DND-41 (cell line): ENCODE results near the gene BRCA2.
A peak's percentile ranks its signal among the peaks of the same experiment; 100 is the strongest.

ENCODE experiments used
- ATAC-seq: fragments of 200-7000 bp; cut with Tn5 transposase; 3 replicates; pipeline ENCODE4 v1.9.1; 2021; ENCODE audit warnings: low read depth; ENCODE audit not compliant: insufficient read depth
- DNase-seq: peaks from one replicate; pipeline ENCODE4 v3.0.0-alpha.2; 2020
- H2AFZ ChIP-seq: 2 replicates; pipeline ENCODE4 v1.6.0; 2012; ENCODE audit warnings: low read depth, low read length
- H3K27ac ChIP-seq: 2 replicates; pipeline ENCODE4 v1.5.1; 2012; ENCODE audit warnings: low read length, inconsistent platforms
- H3K27me3 ChIP-seq: fragments of 200-600 bp; sonication (generic); 2 replicates; pipeline ENCODE4 v1.6.0; 2012; ENCODE audit warnings: low read length, mild to moderate bottlenecking, inconsistent platforms; ENCODE audit not compliant: insufficient read depth, poor library complexity
- H3K36me3 ChIP-seq: 2 replicates; pipeline ENCODE4 v1.5.1; 2012; ENCODE audit warnings: low read length, inconsistent platforms; ENCODE audit not compliant: insufficient read depth
- H3K4me1 ChIP-seq: 2 replicates; pipeline ENCODE4 v1.5.1; 2012; ENCODE audit warnings: mild to moderate bottlenecking, low read length; ENCODE audit not compliant: insufficient read depth
- H3K4me2 ChIP-seq: 2 replicates; pipeline ENCODE4 v1.6.0; 2012; ENCODE audit warnings: mild to moderate bottlenecking, moderate library complexity, low read length, inconsistent platforms; ENCODE audit not compliant: insufficient read depth
- H3K4me3 ChIP-seq, 2 experiments: fragments of 200-600 bp in 1 of 2; shearing (Covaris generic) in 1 of 2; 2 replicates each; pipeline ENCODE4 v1.5.1; 2012 to 2016; ENCODE audit warnings: inconsistent platforms in 2 of 2, low read length in 2 of 2, mild to moderate bottlenecking in 2 of 2, low read depth in 1 of 2, moderate library complexity in 1 of 2
- H3K79me2 ChIP-seq: 2 replicates; pipeline ENCODE4 v1.6.0; 2012; ENCODE audit warnings: low read length, inconsistent platforms; ENCODE audit not compliant: insufficient read depth
- H3K9ac ChIP-seq: 2 replicates; pipeline ENCODE4 v1.6.0; 2012; ENCODE audit warnings: low read depth, mild to moderate bottlenecking, inconsistent platforms, low read length, moderate library complexity
- H3K9me3 ChIP-seq: 2 replicates; pipeline ENCODE4 v1.5.1; 2012; ENCODE audit warnings: low read length, moderate library complexity, mild to moderate bottlenecking, inconsistent platforms; ENCODE audit not compliant: insufficient read depth, severe bottlenecking
- H4K20me1 ChIP-seq: 2 replicates; pipeline ENCODE4 v1.6.0; 2012; ENCODE audit warnings: low read length; ENCODE audit not compliant: insufficient read depth
- EZH2 ChIP-seq: IDR thresholded peaks from 3 replicates; pipeline ENCODE4 v1.6.1; 2012; ENCODE audit warnings: borderline replicate concordance, low read depth, mild to moderate bottlenecking, moderate library complexity, low read length, inconsistent platforms; ENCODE audit not compliant: severe bottlenecking
- TF ChIP-seq, protein P1 (sequence below): IDR thresholded peaks from 2 replicates; pipeline ENCODE4 v1.5.1; 2012; ENCODE audit warnings: borderline replicate concordance, low read length, moderate library complexity, mild to moderate bottlenecking; ENCODE audit not compliant: poor library complexity, severe bottlenecking; ENCODE audit errors: extremely low read depth

Gene BRCA2

DNA sequence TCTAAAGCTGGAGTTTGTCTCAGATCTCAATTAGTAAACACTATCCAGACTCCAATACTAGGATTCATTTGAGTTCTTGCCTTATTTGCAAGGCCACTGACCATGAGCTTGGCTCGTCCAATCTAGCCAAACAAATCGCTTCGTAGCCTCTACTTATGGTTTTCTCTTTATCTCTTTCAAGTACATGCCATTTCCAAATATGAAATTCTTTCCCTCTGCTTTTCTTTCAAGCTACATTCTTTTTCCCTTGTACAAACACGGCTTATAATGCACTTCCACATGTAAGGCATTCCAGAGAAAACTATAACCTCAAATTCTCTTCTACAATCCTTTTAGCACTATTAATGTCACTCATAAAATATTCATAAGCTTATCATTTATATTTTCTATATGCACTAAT, 123.6 kb downstream of the BRCA2 start:
- H3K27me3 ChIP-seq, result no peaks in the 10 kb centered on the region
- no peaks in the 10 kb centered on the region for H4K20me1 ChIP-seq
- ATAC-seq (no peak), DNase-seq (no peak)
- H3K9me3 ChIP-seq, result no peaks in the 10 kb centered on the region
- no peaks in the 10 kb centered on the region for H3K36me3 ChIP-seq
- H3K4me3 ChIP-seq, result no peak overlapping the region
- no peak overlapping the region for H3K27ac ChIP-seq
- no peak overlapping the region for H2AFZ ChIP-seq
- H3K4me1 ChIP-seq, result no peaks in the 10 kb centered on the region
- no peak overlapping the region for H3K9ac ChIP-seq
- H3K79me2 ChIP-seq, result no peaks in the 10 kb centered on the region
- no peak overlapping the region for H3K4me2 ChIP-seq
- TF ChIP-seq, protein P1, sequence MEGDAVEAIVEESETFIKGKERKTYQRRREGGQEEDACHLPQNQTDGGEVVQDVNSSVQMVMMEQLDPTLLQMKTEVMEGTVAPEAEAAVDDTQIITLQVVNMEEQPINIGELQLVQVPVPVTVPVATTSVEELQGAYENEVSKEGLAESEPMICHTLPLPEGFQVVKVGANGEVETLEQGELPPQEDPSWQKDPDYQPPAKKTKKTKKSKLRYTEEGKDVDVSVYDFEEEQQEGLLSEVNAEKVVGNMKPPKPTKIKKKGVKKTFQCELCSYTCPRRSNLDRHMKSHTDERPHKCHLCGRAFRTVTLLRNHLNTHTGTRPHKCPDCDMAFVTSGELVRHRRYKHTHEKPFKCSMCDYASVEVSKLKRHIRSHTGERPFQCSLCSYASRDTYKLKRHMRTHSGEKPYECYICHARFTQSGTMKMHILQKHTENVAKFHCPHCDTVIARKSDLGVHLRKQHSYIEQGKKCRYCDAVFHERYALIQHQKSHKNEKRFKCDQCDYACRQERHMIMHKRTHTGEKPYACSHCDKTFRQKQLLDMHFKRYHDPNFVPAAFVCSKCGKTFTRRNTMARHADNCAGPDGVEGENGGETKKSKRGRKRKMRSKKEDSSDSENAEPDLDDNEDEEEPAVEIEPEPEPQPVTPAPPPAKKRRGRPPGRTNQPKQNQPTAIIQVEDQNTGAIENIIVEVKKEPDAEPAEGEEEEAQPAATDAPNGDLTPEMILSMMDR, result no peak
- TF ChIP-seq EZH2, result no peak

DNA sequence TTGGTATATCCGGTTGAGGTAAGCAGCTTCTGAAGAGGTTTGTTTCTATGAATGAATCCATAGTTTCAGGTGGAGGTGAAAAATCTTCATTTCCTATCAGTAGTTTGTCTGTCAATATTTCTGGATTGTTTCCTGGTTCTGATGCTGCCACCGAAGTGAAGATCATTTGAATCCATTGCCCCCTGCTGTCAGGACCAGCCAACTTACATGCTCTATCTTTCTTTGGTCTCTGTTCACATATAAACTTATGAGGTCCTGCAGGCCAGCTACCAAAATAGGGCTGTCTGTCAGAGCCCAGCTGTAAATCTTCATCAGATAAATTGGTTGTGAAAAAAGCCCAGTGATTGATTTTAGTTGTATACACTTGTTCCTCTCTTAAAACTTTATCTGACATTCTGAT, 127.8 kb downstream of the BRCA2 start:
- Histone ChIP-seq H3K27me3 (no peaks in the 10 kb centered on the region), H3K9ac (no peak overlapping the region), H4K20me1 (no peaks in the 10 kb centered on the region), H3K4me3 (no peak overlapping the region), H3K79me2 (no peaks in the 10 kb centered on the region), H3K4me1 (no peaks in the 10 kb centered on the region), H3K36me3 (no peaks in the 10 kb centered on the region), H3K9me3 (no peaks in the 10 kb centered on the region), H3K27ac (no peak overlapping the region), H3K4me2 (no peak overlapping the region), H2AFZ (no peak overlapping the region)
- ATAC-seq, result peak; percentile 74; the same call in 2 of the 3 replicates
- DNase-seq, result peak; percentile 37
- no peak for TF ChIP-seq EZH2
- TF ChIP-seq, protein P1, result peak; percentile 68

DNA sequence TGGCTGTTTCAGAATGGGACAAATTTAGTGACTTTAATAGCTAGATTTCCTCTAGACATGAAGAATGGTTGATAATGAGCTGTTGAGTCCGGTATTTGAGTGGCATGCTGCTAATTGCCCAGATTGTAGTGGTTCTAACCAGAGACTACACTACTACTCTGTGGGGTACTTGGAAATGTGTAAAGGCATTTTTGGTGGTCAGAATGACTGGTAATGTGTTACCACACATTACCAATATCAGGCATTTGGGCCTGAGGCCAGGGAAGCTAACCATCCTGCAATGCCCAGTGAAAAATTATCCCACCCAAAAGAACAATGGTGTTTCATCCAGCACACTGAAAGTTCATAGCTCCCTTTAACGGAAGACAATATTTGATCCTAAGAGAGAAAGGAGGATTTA, 130.2 kb downstream of the BRCA2 start:
- Histone ChIP-seq H3K27me3 (no peaks in the 10 kb centered on the region), H3K36me3 (no peaks in the 10 kb centered on the region), H3K4me3 (no peak overlapping the region), H3K27ac (no peak overlapping the region), H3K9me3 (no peaks in the 10 kb centered on the region), H4K20me1 (no peaks in the 10 kb centered on the region), H2AFZ (no peak overlapping the region), H3K4me1 (no peaks in the 10 kb centered on the region), H3K79me2 (no peaks in the 10 kb centered on the region), H3K9ac (no peak overlapping the region), H3K4me2 (no peak overlapping the region)
- DNase-seq, result no peak
- no peak for ATAC-seq
- TF ChIP-seq, protein P1, result no peak
- no peak for TF ChIP-seq EZH2

DNA sequence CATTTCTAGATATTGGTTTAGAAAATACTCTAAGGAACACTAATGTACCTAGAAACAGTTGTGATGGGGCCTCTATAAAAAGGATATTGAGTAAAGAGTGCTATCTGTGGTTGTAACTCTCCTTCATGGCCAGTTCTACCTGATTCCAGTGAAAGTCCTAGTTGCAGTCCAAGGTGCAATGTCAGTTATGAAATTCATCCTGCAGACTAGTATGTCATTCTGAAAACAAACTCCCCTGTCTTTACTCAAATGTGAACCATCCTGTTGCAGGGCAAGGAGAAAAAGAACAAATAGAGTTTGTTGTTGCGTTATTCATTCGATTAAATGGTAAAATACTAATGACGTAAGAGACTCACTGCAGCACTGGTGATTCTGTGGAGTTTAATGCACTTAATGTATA, 130.9 kb downstream of the BRCA2 start:
- H3K36me3 ChIP-seq, result no peaks in the 10 kb centered on the region
- no peak for DNase-seq
- no peaks in the 10 kb centered on the region for H3K9me3 ChIP-seq
- H3K27me3 ChIP-seq, result no peaks in the 10 kb centered on the region
- TF ChIP-seq, protein P1, result no peak
- no peak for TF ChIP-seq EZH2
- no peak overlapping the region for H3K27ac ChIP-seq
- no peak overlapping the region for H3K4me2 ChIP-seq
- no peak overlapping the region for H3K4me3 ChIP-seq
- no peaks in the 10 kb centered on the region for H4K20me1 ChIP-seq
- H2AFZ ChIP-seq, result no peak overlapping the region
- H3K9ac ChIP-seq, result no peak overlapping the region
- no peak for ATAC-seq
- no peaks in the 10 kb centered on the region for H3K4me1 ChIP-seq
- H3K79me2 ChIP-seq, result no peaks in the 10 kb centered on the region
